Osteoblast (primary cell): Measurements from ENCODE around the gene PKLR. TPM values are rescaled to one million over a fixed set of nuclear protein-coding genes. Genes with fewer than 3 reads are reported as not detected.
A peak's percentile ranks its signal among the peaks of the same experiment; 100 is the strongest.

ENCODE experiments used
- DNase-seq: peaks from one replicate; pipeline ENCODE4 v3.0.0; 2011; ENCODE audit warnings: low spot score, mixed read lengths; ENCODE audit not compliant: insufficient read length; ENCODE audit errors: missing footprints
- H2AFZ ChIP-seq: 2 replicates; pipeline ENCODE4 v1.6.0; 2011; ENCODE audit warnings: mild to moderate bottlenecking, low read length
- H3K27ac ChIP-seq: 2 replicates; pipeline ENCODE4 v1.5.1; 2011; ENCODE audit warnings: mild to moderate bottlenecking, low read depth, low read length, moderate library complexity
- H3K27me3 ChIP-seq: 2 replicates; pipeline ENCODE4 v1.6.0; 2012; ENCODE audit warnings: mild to moderate bottlenecking, control low read depth, inconsistent platforms, low read length, moderate library complexity; ENCODE audit not compliant: insufficient read depth
- H3K36me3 ChIP-seq: 2 replicates; pipeline ENCODE4 v1.5.1; 2011; ENCODE audit warnings: mild to moderate bottlenecking, low read length, control low read depth, moderate library complexity; ENCODE audit not compliant: insufficient read depth
- H3K4me1 ChIP-seq: 2 replicates; pipeline ENCODE4 v1.5.1; 2011; ENCODE audit warnings: mild to moderate bottlenecking, low read length, control low read depth, moderate library complexity; ENCODE audit not compliant: insufficient read depth
- H3K4me2 ChIP-seq: 2 replicates; pipeline ENCODE4 v1.6.0; 2011; ENCODE audit warnings: mild to moderate bottlenecking, low read length; ENCODE audit not compliant: insufficient read depth
- H3K4me3 ChIP-seq: fragments of 200-600 bp; sonication (generic); 3 replicates; pipeline ENCODE4 v1.5.1; 2012; ENCODE audit warnings: mild to moderate bottlenecking, low read length, inconsistent platforms; ENCODE audit not compliant: insufficient read depth
- H3K79me2 ChIP-seq: 2 replicates; pipeline ENCODE4 v1.6.0; 2012; ENCODE audit warnings: mild to moderate bottlenecking, low read length, control low read depth, inconsistent platforms; ENCODE audit not compliant: insufficient read depth
- H3K9me3 ChIP-seq: 2 replicates; pipeline ENCODE4 v1.5.1; 2011; ENCODE audit warnings: low read depth, low read length, control low read depth
- H4K20me1 ChIP-seq: 2 replicates; pipeline ENCODE4 v1.6.0; 2012; ENCODE audit warnings: mild to moderate bottlenecking, low read length, control low read depth; ENCODE audit not compliant: insufficient read depth
- total RNA-seq: library from RNA; depleted of rRNA; stranded (reverse); fragments of >200 nt; gene quantifications from 2 replicates; pipeline ENCODE4 v1.2.3, GENCODE V29; 2012
- TF ChIP-seq, protein P1 (sequence below): IDR thresholded peaks from 2 replicates; pipeline ENCODE4 v1.5.1; 2011; ENCODE audit warnings: mild to moderate bottlenecking, low read depth, low read length, moderate library complexity; ENCODE audit errors: extremely low read depth

PKLR gene
- total RNA-seq, 1 donor: not detected

DNA sequence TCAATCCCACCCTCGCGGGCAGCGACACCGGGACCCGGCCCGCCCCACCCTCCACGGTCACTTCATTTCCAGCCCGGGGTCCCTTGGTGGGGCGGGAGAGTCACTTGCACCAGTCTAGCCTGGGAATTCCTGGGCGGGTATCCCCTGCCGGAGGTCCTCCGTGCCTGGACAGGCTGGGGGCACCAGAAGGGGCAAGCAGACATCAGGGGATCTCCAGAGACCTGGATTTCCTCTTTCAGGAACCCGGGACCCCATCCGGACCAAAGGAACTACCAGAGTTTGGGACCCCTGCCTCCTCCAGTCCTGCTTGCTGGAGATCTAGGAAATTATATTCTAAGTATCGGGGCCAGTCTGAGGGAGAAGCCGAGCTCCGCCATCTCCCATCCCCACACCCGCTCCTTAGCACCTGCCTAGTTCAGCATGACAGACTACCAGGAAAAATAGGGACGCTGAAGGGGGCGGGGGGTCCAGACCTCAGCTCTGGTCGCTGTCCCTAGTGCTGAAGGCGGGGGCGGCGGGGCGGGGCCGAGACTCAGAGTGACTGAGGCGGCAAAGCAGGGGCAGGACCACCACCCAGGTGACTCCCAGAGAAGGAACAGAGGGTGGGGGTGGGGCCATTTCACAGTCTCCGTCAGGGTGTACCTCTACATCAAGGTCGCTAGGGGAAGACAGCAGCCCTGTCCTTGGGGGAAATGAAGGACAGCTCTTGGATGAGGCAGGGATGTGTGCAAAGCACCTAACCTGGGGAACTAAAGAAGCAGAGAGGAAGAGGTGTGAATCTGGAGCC is 23.1 kb downstream of the PKLR start:
- peaks cover 4% of the 10 kb centered on the region for H3K79me2 ChIP-seq
- DNase-seq: peak; percentile 95
- H3K27ac ChIP-seq: no peak overlapping the region
- H3K36me3 ChIP-seq: no peaks in the 10 kb centered on the region
- peak overlapping the region; percentile 81 for H3K4me3 ChIP-seq
- H3K4me2 ChIP-seq: peak overlapping the region; percentile 94
- no peaks in the 10 kb centered on the region for H3K27me3 ChIP-seq
- TF ChIP-seq, protein P1, sequence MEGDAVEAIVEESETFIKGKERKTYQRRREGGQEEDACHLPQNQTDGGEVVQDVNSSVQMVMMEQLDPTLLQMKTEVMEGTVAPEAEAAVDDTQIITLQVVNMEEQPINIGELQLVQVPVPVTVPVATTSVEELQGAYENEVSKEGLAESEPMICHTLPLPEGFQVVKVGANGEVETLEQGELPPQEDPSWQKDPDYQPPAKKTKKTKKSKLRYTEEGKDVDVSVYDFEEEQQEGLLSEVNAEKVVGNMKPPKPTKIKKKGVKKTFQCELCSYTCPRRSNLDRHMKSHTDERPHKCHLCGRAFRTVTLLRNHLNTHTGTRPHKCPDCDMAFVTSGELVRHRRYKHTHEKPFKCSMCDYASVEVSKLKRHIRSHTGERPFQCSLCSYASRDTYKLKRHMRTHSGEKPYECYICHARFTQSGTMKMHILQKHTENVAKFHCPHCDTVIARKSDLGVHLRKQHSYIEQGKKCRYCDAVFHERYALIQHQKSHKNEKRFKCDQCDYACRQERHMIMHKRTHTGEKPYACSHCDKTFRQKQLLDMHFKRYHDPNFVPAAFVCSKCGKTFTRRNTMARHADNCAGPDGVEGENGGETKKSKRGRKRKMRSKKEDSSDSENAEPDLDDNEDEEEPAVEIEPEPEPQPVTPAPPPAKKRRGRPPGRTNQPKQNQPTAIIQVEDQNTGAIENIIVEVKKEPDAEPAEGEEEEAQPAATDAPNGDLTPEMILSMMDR: peak; percentile 22
- H3K4me1 ChIP-seq: peaks cover 16% of the 10 kb centered on the region
- peak overlapping the region; percentile 94 for H2AFZ ChIP-seq
- H3K9me3 ChIP-seq: no peaks in the 10 kb centered on the region
- H4K20me1 ChIP-seq: no peaks in the 10 kb centered on the region

DNA sequence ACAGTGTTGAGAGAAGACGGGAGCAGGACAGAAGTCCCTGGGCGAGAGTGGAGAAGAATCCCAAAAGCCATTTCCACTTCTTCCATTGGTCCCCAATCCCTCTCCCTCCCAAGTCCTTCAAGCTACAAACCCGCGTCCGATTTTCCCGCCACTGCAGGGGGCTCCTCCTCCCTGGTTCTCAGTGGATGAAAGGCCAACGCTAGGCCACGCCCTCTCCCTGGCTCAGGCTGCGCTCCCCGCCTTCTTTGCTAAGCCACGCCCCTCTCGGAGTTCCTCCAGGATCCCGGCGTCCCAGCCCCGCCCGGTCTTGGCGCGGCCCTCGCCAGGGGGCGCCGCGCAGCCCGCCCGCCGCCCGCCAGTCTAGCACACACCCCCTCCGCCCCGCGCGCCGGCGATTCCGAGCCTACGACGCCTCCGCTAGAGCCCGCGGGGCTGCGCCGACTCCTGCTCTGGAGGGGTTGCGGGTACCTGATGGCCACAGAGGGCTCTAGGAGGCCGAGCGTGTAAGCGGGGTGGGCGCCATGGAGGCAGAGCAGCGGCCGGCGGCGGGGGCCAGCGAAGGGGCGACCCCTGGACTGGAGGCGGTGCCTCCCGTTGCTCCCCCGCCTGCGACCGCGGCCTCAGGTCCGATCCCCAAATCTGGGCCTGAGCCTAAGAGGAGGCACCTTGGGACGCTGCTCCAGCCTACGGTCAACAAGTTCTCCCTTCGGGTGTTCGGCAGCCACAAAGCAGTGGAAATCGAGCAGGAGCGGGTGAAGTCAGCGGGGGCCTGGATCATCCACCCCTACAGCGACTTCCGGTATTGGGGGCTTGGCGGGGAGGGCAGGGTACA is 24.0 kb downstream of the PKLR start, which contains the start of gene HCN3:
TSS of gene HCN3 (plus strand) at position 394 of the 832 bp plus-strand sequence. CDS start at position 522, 128 bp downstream.
- Histone ChIP-seq H3K4me2 (peak within 1 kb of the TSS; percentile 94), H4K20me1 (peaks cover 4% of the 10 kb centered on the region), H3K79me2 (peaks cover 12% of the 10 kb centered on the region), H3K36me3 (no peaks in the 10 kb centered on the region), H2AFZ (peak within 1 kb of the TSS; percentile 94), H3K27ac (no peak within 1 kb of the TSS), H3K9me3 (no peaks in the 10 kb centered on the region), H3K4me3 (peak within 1 kb of the TSS; percentile 81), H3K27me3 (no peaks in the 10 kb centered on the region), H3K4me1 (peaks cover 20% of the 10 kb centered on the region)
- DNase-seq: peak; percentile 100
- TF ChIP-seq, protein P1: peak; percentile 41

DNA sequence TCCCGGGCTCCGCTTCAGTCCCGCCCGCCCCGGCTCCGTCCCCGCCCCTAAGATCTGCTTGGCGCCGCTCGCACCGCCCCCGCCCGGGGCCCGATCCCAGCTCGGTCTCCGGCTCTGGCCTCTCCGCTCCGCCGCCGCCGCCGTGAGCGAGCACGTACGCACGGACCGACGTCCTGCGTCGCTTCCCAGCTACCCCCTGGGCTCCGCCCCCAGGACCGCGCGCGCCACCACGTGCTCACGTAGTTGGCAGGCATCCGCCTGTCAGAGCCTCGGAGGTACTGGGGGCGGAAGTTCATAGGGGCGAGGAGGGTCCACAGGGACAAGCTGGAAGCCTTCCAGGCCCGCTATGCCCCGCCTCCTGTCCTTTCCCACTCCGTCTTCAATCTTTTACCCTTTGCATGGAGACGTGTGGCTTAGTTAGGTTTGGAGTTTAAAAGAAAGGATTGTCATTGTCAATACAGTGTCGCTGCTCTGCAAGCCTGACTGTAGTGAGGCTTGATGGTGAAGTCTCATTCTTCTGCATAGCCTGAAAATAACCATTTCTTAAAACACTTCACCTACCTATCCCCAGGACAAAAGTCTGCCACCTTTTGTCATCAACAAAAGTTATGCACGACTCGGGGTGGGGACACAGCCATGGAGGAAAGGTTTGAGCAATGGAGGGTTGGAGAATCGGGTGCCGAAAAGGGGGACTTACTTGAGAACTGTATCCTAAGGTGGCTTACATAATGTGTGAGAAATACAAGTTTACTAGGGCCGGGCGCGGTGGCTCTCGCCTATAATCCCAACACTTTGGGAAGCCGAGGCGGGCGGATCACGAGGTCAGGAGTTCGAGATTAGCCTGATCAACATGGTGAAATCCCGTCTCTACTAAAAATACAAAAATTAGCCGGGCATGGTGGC is 27.6 kb downstream of the PKLR start, which contains the start of gene CLK2:
TSS of gene CLK2 (minus strand) at position 162 of the 903 bp plus-strand sequence. CDS start 2,527 bp downstream, outside the sequence.
- TF ChIP-seq, protein P1: no peak
- Histone ChIP-seq H3K36me3 (peaks cover 26% of the 10 kb centered on the region), H3K27me3 (no peaks in the 10 kb centered on the region), H3K9me3 (no peaks in the 10 kb centered on the region), H3K27ac (peak within 1 kb of the TSS; percentile 42), H3K4me1 (peaks cover 22% of the 10 kb centered on the region), H2AFZ (peak within 1 kb of the TSS; percentile 78), H3K4me3 (peak within 1 kb of the TSS; percentile 82), H4K20me1 (peaks cover 9% of the 10 kb centered on the region), H3K79me2 (peaks cover 36% of the 10 kb centered on the region), H3K4me2 (peak within 1 kb of the TSS; percentile 92)
- peak; percentile 100 for DNase-seq
